ENCODE results near the gene NCR3LG1. TPM values are rescaled to one million over a fixed set of nuclear protein-coding genes. Genes with fewer than 3 reads are reported as not detected.

The NCR3LG1 gene
- total RNA-seq (2022; extraction: Qiagen RNA extraction; ENCODE audit: low read depth) = 2.3 to 3.7 TPM (median 3.3 TPM) in 5 replicates

GRCh38 chr11:17351510-17352176 lies at the start of gene NCR3LG1:
TSS of gene NCR3LG1 (plus strand) at chr11:17351800. CDS start at chr11:17351970, 170 bp downstream.

GRCh38 chr11:17388609-17389210 lies 37.1 kb downstream of the NCR3LG1 start, which contains the start of gene KCNJ11:
TSS of gene KCNJ11 (minus strand) at chr11:17388659. CDS start at chr11:17388091, 568 bp downstream.

Other genes starting within 250 kb of the NCR3LG1 start
- 11.6 to 20.3 TPM (median 17.0 TPM) in 5 replicates for gene PIK3C2A, start 143.8 kb upstream of the NCR3LG1 start, total RNA-seq (2022; extraction: Qiagen RNA extraction; ENCODE audit: low read depth)
- gene NUCB2, start 75.1 kb upstream of the NCR3LG1 start, total RNA-seq (2022; extraction: Qiagen RNA extraction; ENCODE audit: low read depth) = 27.1 to 36.3 TPM (median 32.1 TPM) in 5 replicates
- gene KCNJ11, start 36.9 kb downstream of the NCR3LG1 start, total RNA-seq (2022; extraction: Qiagen RNA extraction; ENCODE audit: low read depth) = 0.15 to 0.62 TPM (median 0.37 TPM) in 5 replicates
- 1.3 to 2.7 TPM (median 1.7 TPM) in 5 replicates for gene ABCC8, start 125.0 kb downstream of the NCR3LG1 start, total RNA-seq (2022; extraction: Qiagen RNA extraction; ENCODE audit: low read depth)
- 0.59 to 1.0 TPM (median 0.94 TPM) in 5 replicates for gene USH1C, start 192.6 kb downstream of the NCR3LG1 start, total RNA-seq (2022; extraction: Qiagen RNA extraction; ENCODE audit: low read depth)
- not detected in 5 replicates for gene OTOG, start 195.5 kb downstream of the NCR3LG1 start, total RNA-seq (2022; extraction: Qiagen RNA extraction; ENCODE audit: low read depth)